Activated naive CD4-positive, alpha-beta T cell treated with anti-CD3 and anti-CD28 coated beads, Interleukin-2, amount 10 ng/mL, durations not matched to agents 7 days and 5 days (primary cell): ENCODE measurements around the gene ORM2.
"Not testable (repeated sequence)": the region's sequence is repeated elsewhere in the genome, so short reads cannot be mapped to it uniquely, and the experiment has no call there.

Experiments
- CTCF ChIA-PET: fragments of 350-600 bp; sonication (Branson Sonifier 250); formaldehyde crosslinking; loops from one replicate; lab custom pipeline; 2021; ENCODE audit warnings: antibody characterized with exemption; lab: Charles Lee
- DNase-seq: peaks from one replicate; pipeline ENCODE4 v3.0.0-alpha.2; 2020
- H3K27ac Mint-ChIP-seq: one replicate; pipeline ENCODE4 v1.8.0; 2021; ENCODE audit warnings: mild to moderate bottlenecking, moderate library complexity, mixed read lengths
- H3K27me3 Mint-ChIP-seq: one replicate; pipeline ENCODE4 v1.8.0; 2021; ENCODE audit warnings: mild to moderate bottlenecking, mixed read lengths
- H3K36me3 Mint-ChIP-seq: one replicate; pipeline ENCODE4 v1.8.0; 2021; ENCODE audit warnings: mixed read lengths
- H3K4me1 Mint-ChIP-seq: one replicate; pipeline ENCODE4 v1.8.0; 2021; ENCODE audit warnings: mixed read lengths
- H3K4me3 Mint-ChIP-seq: one replicate; pipeline ENCODE4 v1.8.0; 2021; ENCODE audit warnings: mild to moderate bottlenecking, moderate library complexity, mixed read lengths
- H3K9me3 Mint-ChIP-seq: one replicate; pipeline ENCODE4 v1.8.0; 2021; ENCODE audit warnings: mixed read lengths

Gene ORM2

DNA sequence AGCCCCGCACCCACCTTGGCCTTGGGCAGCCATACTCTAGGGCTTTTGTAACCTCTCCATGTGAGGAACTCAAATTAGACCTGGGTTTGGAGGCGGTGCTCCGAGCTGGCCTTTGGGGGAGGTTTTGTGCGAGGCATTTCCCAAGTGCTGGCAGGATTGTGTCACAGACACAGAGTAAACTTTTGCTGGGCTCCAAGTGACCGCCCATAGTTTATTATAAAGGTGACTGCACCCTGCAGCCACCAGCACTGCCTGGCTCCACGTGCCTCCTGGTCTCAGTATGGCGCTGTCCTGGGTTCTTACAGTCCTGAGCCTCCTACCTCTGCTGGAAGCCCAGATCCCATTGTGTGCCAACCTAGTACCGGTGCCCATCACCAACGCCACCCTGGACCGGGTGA, at the start of gene ORM2:
TSS of gene ORM2 (plus strand) at position 245 of the 398 bp plus-strand sequence. CDS start at position 281, 36 bp downstream.
- peaks cover 12% of the 10 kb centered on the region for H3K27me3 Mint-ChIP-seq

GRCh38 chr9:114280636-114281472, 48.8 kb upstream of the ORM2 start:
- H3K4me1 Mint-ChIP-seq: no peaks in the 10 kb centered on the region
- peak; percentile 2 for DNase-seq
- no peak overlapping the region for H3K27ac Mint-ChIP-seq
- CTCF ChIA-PET: interaction anchor here (1.4 kb wide), 1 partner anchor 173 kb away, joined by 5 read pairs; no protein-coding TSS in a partner anchor
- H3K27me3 Mint-ChIP-seq: no peaks in the 10 kb centered on the region
- H3K4me3 Mint-ChIP-seq: no peak overlapping the region
- no peaks in the 10 kb centered on the region for H3K9me3 Mint-ChIP-seq
- no peaks in the 10 kb centered on the region for H3K36me3 Mint-ChIP-seq

More for the DNA sequence above, at the start of gene ORM2:
- DNase-seq, H3K9me3 Mint-ChIP-seq, H3K36me3 Mint-ChIP-seq, H3K4me1 Mint-ChIP-seq, CTCF ChIA-PET: not testable (repeated sequence)
- peak within 1 kb of the TSS; percentile 38 for H3K27ac Mint-ChIP-seq
- peak within 1 kb of the TSS; percentile 35 for H3K4me3 Mint-ChIP-seq

- Mint-ChIP-seq H3K27ac (no peak overlapping the region), H3K4me1 (no peaks in the 10 kb centered on the region), H3K9me3 (no peaks in the 10 kb centered on the region), H3K27me3 (no peaks in the 10 kb centered on the region), H3K4me3 (no peak overlapping the region), H3K36me3 (no peaks in the 10 kb centered on the region)
- CTCF ChIA-PET: interaction anchor here (1.4 kb wide), 1 partner anchor 174 kb away, joined by 5 read pairs; no protein-coding TSS in a partner anchor
- no peak for DNase-seq
Measured at GRCh38 chr9:114281473-114282103, 48.1 kb upstream of the ORM2 start.

GRCh38 chr9:114282104-114282485, 47.6 kb upstream of the ORM2 start:
- H3K27ac Mint-ChIP-seq: no peak overlapping the region
- H3K36me3 Mint-ChIP-seq: no peaks in the 10 kb centered on the region
- no peaks in the 10 kb centered on the region for H3K27me3 Mint-ChIP-seq
- CTCF ChIA-PET: no interaction called here
- H3K4me1 Mint-ChIP-seq: no peaks in the 10 kb centered on the region
- no peak overlapping the region for H3K4me3 Mint-ChIP-seq
- DNase-seq: no peak
- H3K9me3 Mint-ChIP-seq: no peaks in the 10 kb centered on the region

- DNase-seq: no peak
- Mint-ChIP-seq H3K36me3 (no peaks in the 10 kb centered on the region), H3K4me1 (no peaks in the 10 kb centered on the region), H3K9me3 (no peaks in the 10 kb centered on the region), H3K4me3 (no peak overlapping the region), H3K27me3 (no peaks in the 10 kb centered on the region), H3K27ac (no peak overlapping the region)
- CTCF ChIA-PET: no interaction called here
Measured at GRCh38 chr9:114282507-114282906, 47.2 kb upstream of the ORM2 start.

GRCh38 chr9:114282926-114283325, 46.7 kb upstream of the ORM2 start:
- no peaks in the 10 kb centered on the region for H3K9me3 Mint-ChIP-seq
- no peaks in the 10 kb centered on the region for H3K27me3 Mint-ChIP-seq
- no peak overlapping the region for H3K4me3 Mint-ChIP-seq
- peak; percentile 27 for DNase-seq
- no peak overlapping the region for H3K27ac Mint-ChIP-seq
- H3K36me3 Mint-ChIP-seq: no peaks in the 10 kb centered on the region
- CTCF ChIA-PET: no interaction called here
- H3K4me1 Mint-ChIP-seq: no peaks in the 10 kb centered on the region

DNA sequence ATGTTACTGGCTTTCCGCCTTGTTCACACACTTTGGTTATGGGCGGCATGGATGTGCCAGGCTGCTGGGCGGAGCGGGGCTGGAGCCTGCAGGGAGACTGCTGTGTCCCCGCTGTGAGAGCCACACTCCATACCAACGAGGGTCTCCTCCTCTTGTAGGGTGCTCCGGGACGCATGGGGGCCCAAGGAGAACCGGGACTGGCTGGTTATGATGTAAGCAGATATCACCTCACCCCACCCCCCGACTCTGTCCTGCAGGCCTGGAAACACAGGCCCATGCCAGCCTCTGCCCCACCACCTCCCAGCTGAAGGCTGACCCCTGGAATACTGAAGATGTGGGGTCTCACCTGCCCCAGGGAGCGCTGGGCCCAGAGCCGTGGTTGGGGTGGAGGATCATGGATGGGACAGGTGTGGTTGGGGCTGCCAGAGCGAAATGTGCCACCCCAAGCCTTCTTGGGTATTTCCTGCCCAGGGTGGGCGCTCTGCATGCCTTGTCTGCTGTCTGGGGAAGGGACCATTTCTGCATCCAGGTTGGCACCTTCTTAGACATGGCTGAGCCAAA, 46.0 kb upstream of the ORM2 start:
- DNase-seq: no peak
- H3K36me3 Mint-ChIP-seq: no peaks in the 10 kb centered on the region
- H3K27me3 Mint-ChIP-seq: no peaks in the 10 kb centered on the region
- H3K4me3 Mint-ChIP-seq: no peak overlapping the region
- peak overlapping the region; percentile 33 for H3K27ac Mint-ChIP-seq
- CTCF ChIA-PET: interaction anchor here (1.3 kb wide), 1 partner anchor 202 kb away, joined by 3 read pairs; no protein-coding TSS in a partner anchor
- H3K4me1 Mint-ChIP-seq: no peaks in the 10 kb centered on the region
- H3K9me3 Mint-ChIP-seq: no peaks in the 10 kb centered on the region

DNA sequence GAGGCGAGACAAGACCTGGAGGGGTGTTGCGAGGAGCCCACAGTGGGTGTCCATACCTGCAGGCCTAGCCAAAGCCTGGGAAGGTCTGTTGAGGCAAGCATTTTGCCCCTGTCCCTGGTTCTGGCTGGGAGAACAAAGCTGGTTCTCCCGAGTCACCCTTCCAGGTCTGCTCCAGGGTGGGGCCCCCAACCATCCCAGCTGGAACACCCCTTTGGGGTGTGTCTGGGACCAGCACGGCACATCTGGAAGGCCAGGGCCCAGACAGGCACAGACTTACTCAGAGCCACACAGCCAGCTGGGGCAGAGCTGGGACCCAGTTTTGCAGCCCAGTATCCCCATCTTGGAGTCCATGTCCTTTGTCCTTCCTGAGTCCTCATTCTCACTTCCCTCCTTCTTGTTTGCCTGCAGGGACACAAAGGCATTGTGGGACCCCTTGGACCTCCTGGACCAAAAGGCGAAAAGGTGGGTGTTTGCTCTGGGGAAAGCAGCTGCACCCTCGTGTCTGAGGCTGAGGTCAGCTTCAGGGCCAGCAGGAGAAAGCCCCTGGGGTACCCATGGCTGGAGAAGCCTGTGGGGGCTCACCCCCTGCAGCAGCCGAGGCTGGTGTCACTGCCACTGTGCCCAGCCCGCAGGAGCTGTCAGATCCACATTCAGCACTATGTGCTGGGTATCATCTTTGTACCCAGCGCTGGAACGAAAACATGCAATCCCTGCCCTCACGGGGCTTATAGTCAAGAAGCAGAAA, 45.2 kb upstream of the ORM2 start:
- Mint-ChIP-seq H3K4me3 (no peak overlapping the region), H3K9me3 (no peaks in the 10 kb centered on the region), H3K4me1 (no peaks in the 10 kb centered on the region), H3K27ac (no peak overlapping the region), H3K36me3 (no peaks in the 10 kb centered on the region), H3K27me3 (no peaks in the 10 kb centered on the region)
- CTCF ChIA-PET: interaction anchor here (1.3 to 3.0 kb wide), 2 partner anchors 177 to 203 kb away, joined by 3 to 8 read pairs; no protein-coding TSS in a partner anchor
- peak; percentile 17 for DNase-seq

DNA sequence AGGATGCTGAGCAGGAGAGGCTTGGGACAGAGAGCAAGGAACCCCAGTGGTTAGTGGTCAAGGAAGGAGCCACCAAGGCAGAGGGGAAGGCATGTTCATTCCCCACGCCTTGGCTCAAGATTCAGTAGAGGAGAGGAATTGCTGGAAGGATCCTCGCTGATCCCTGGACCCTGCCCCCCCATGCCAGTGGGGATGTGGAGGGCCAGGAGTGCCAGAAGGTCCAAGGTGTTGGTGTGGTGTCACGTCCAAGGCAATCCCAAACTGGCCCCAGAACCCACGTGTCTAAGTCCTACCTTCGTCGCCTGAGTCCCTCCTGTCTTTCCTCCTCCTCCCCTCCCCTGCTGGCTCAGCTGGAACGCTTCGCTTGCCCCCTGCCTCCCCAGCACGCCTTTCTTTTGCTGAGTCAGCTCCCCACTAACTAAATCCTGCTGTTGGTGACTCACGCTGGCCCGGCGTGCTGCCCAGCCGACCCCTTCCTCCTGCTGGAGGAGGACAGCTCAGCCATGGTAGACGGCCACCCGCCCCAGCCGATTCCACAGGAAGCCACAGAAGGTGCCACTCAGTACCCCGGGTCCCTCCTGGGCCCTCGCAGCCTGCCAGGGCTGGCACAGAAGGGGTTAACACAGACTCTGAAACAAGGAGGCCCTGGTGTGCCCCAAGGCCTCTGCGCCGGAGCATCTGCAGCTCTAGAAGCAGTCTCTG, 44.4 kb upstream of the ORM2 start:
- Mint-ChIP-seq H3K4me3 (no peak overlapping the region), H3K4me1 (no peaks in the 10 kb centered on the region), H3K9me3 (no peaks in the 10 kb centered on the region), H3K27ac (no peak overlapping the region), H3K36me3 (no peaks in the 10 kb centered on the region), H3K27me3 (no peaks in the 10 kb centered on the region)
- CTCF ChIA-PET: interaction anchor here (3.0 kb wide), 1 partner anchor 178 kb away, joined by 8 read pairs; no protein-coding TSS in a partner anchor
- DNase-seq: no peak

- Mint-ChIP-seq H3K36me3 (no peaks in the 10 kb centered on the region), H3K9me3 (no peaks in the 10 kb centered on the region), H3K4me3 (no peak overlapping the region), H3K27ac (no peak overlapping the region), H3K4me1 (no peaks in the 10 kb centered on the region), H3K27me3 (peaks cover 9% of the 10 kb centered on the region)
- DNase-seq: no peak
- CTCF ChIA-PET: interaction anchor here (3.0 kb wide), 1 partner anchor 179 kb away, joined by 8 read pairs; no protein-coding TSS in a partner anchor
Measured at GRCh38 chr9:114286146-114286679, 43.5 kb upstream of the ORM2 start.

GRCh38 chr9:114287001-114287762, 42.5 kb upstream of the ORM2 start:
- no peaks in the 10 kb centered on the region for H3K4me1 Mint-ChIP-seq
- CTCF ChIA-PET: interaction anchor here (1.6 to 3.0 kb wide), 3 partner anchors 179 to 205 kb away, joined by 8 read pairs; no protein-coding TSS in a partner anchor
- H3K27ac Mint-ChIP-seq: no peak overlapping the region
- H3K4me3 Mint-ChIP-seq: no peak overlapping the region
- no peaks in the 10 kb centered on the region for H3K9me3 Mint-ChIP-seq
- H3K36me3 Mint-ChIP-seq: no peaks in the 10 kb centered on the region
- peak; percentile 7 for DNase-seq
- H3K27me3 Mint-ChIP-seq: peaks cover 14% of the 10 kb centered on the region

- peak; percentile 18 for DNase-seq
- no peak overlapping the region for H3K27ac Mint-ChIP-seq
- H3K4me3 Mint-ChIP-seq: no peak overlapping the region
- peaks cover 17% of the 10 kb centered on the region for H3K27me3 Mint-ChIP-seq
- H3K4me1 Mint-ChIP-seq: no peaks in the 10 kb centered on the region
- no peaks in the 10 kb centered on the region for H3K36me3 Mint-ChIP-seq
- CTCF ChIA-PET: interaction anchor here (0.7 to 1.7 kb wide), 3 partner anchors 134 to 206 kb away, joined by 3 to 8 read pairs (median 8); no protein-coding TSS in a partner anchor
- H3K9me3 Mint-ChIP-seq: no peaks in the 10 kb centered on the region
Measured at GRCh38 chr9:114287763-114288192, 41.9 kb upstream of the ORM2 start.
